Mammary epithelial cell (primary cell): ENCODE results near the gene HGS.

Experiments used
- EZH2 ChIP-seq: IDR thresholded peaks from 2 replicates; pipeline ENCODE4 v1.6.1; 2012; ENCODE audit warnings: low read length, inconsistent platforms, borderline replicate concordance
- TF ChIP-seq, protein P1 (sequence below), 2 donors: IDR thresholded peaks in 1 of 2; conservative IDR thresholded peaks in 1 of 2; 2 replicates each; pipeline ENCODE4 v1.5.1; 2011 to 2012; ENCODE audit warnings: inconsistent platforms in 2 of 2, low read length in 2 of 2, mild to moderate bottlenecking in 2 of 2, control low read depth in 1 of 2, low read depth in 1 of 2; ENCODE audit not compliant: insufficient read depth in 1 of 2; ENCODE audit errors: extremely low read depth in 1 of 2

DNA sequence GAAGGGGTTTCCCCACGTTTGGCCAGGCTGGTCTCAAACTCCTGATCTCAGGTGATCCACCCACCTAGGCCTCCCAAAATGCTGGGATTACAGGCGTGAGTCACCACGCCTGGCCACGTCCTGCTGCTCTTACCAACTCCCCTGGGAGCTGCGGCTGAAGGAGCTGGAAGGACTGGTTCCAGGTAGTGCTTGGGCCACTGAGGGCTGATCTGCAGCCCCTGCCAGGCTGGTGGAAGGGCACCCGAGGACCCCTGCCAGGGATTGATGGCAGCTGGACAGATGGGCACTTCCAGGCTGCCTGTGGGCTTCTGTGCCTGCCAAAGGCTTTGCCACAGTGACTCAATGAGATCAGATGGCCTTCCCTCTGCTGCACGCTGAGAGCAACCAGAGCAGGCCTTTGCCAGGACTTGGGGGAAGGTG, 19.8 kb upstream of the HGS start:
- TF ChIP-seq EZH2 = no peak
- TF ChIP-seq, protein P1, sequence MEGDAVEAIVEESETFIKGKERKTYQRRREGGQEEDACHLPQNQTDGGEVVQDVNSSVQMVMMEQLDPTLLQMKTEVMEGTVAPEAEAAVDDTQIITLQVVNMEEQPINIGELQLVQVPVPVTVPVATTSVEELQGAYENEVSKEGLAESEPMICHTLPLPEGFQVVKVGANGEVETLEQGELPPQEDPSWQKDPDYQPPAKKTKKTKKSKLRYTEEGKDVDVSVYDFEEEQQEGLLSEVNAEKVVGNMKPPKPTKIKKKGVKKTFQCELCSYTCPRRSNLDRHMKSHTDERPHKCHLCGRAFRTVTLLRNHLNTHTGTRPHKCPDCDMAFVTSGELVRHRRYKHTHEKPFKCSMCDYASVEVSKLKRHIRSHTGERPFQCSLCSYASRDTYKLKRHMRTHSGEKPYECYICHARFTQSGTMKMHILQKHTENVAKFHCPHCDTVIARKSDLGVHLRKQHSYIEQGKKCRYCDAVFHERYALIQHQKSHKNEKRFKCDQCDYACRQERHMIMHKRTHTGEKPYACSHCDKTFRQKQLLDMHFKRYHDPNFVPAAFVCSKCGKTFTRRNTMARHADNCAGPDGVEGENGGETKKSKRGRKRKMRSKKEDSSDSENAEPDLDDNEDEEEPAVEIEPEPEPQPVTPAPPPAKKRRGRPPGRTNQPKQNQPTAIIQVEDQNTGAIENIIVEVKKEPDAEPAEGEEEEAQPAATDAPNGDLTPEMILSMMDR (conservative IDR thresholded peaks at IDR 0.05 in 1 of 2, IDR thresholded peaks at IDR 0.05 in 1 of 2; ENCODE audit: extremely low read depth in 1 of 2, insufficient read depth in 1 of 2, low read depth in 1 of 2, low read length in 2 of 2) = no peak
